HEK293T (cell line): ENCODE data around the gene TLX3.
"Not testable (repeated sequence)": the region's sequence is repeated elsewhere in the genome, so short reads cannot be mapped to it uniquely, and the experiment has no call there.

Experiments
- CTBP1 ChIP-seq: fragments of 450-650 bp; IDR thresholded peaks from 2 replicates; pipeline ENCODE4 v1.6.1; 2016; ENCODE audit warnings: borderline replicate concordance
- FOXA1 ChIP-seq: fragments of 450-650 bp; IDR thresholded peaks from 2 replicates; pipeline ENCODE4 v1.6.1; 2016; ENCODE audit warnings: mild to moderate bottlenecking
- FOXK2 ChIP-seq: fragments of 450-650 bp; IDR thresholded peaks from 2 replicates; pipeline ENCODE4 v1.6.1; 2016; ENCODE audit warnings: mild to moderate bottlenecking
- FOXM1 ChIP-seq: fragments of 450-650 bp; IDR thresholded peaks from 2 replicates; pipeline ENCODE4 v1.6.1; 2017; ENCODE audit warnings: mild to moderate bottlenecking, borderline replicate concordance
- HDGF ChIP-seq: fragments of 450-650 bp; IDR thresholded peaks from 2 replicates; pipeline ENCODE4 v1.6.1; 2017; ENCODE audit warnings: antibody characterized with exemption, borderline replicate concordance
- SP1 ChIP-seq: fragments of 450-650 bp; IDR thresholded peaks from 2 replicates; pipeline ENCODE4 v1.6.1; 2017

- not testable (repeated sequence) for TF ChIP-seq FOXM1, SP1, FOXA1, CTBP1, FOXK2, HDGF
These were observed 52.1 kb downstream of the TLX3 start for GRCh38 chr5:171361151-171361550.
